ENCODE results near the gene POFUT2.

POFUT2 gene

DNA sequence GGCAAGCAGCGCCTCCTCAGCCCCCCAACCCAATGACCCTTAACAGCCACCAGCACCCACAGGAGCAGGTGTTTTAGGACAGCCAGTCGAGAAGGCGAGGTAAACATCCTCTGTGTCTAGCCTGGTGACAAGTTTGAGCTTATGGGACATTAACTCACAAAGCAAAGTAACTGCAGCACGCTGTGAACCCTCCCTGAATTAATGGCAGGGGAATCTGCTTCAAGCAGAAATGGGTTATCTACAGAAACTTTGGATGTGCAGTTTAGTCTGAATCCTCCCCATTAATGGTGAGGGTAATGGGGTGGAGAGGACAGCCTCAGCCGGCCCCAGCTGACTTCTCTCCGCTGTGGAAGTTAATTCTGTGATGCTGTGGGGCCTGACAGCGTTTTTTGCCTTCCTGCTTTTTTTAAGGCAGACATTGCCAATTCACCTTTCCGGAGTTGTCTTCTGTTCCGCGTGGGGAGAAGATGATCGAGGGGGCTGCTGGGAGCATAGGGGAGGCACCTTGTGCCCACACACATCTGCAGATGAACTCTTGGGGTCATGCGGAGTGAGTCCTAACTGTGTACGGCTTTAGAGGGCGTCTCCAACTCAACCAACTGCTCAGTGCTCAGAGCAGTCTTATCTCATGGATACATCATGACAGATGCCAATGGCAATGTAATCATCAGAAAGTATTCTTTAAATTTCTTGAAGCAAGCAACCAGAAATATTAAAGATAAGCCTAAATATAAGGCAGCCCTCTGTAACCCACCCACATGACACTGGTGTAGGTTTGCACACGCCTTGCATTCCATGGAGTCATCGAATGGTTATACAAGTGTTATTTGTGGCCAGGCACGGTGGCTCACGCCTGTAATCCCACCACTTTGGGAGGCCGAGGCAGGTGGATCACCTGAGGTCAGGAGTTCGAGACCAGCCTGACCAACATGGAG lies 41.0 kb downstream of the POFUT2 start:
- no peak for DNase-seq

DNA sequence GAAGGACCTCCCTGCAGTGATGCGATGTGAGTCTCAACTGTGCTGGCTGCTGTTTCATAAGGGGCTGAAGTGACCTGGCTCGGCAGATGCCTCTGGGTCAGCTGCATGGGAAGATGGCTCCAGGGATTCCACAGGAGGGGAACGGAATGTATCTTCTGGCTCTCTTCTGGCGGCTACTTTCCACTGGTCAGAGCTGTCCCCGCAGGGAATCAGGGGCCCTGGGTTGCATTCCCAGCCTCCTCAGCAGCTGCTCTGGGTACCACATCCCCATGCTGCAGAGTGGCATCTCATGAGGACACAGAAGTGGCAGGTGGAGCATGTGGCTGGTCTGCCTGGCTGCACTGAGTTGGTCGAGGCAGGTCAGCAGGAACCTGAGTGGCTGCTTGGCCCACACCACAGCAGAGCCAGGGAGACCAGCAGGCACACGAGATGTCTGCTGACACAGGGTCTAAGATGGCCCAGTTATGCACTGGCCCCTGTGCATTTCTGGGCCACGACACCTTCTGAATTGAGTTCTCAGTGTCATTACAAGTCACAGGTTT lies 42.8 kb downstream of the POFUT2 start:
- DNase-seq: no peak

DNA sequence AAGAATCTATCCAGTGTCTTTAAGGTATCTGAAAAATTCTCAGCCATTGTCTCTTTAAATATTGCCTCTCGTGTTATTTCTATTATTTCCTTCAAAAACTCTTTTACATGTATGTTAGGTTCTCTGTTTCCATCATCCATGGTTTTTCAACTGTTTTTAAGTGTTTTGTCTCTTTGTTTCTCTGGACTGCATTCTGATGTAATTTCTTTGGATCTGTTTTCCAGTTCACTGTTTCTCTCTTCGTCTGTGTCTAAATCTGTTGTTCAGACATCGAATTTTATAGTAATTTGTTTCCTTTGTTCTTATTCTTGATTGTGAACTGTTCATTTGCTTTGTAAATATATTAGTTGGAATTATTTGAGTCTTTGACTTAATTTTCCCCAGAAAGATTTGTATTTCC lies 44.1 kb downstream of the POFUT2 start:
- DNase-seq: no peak

DNA sequence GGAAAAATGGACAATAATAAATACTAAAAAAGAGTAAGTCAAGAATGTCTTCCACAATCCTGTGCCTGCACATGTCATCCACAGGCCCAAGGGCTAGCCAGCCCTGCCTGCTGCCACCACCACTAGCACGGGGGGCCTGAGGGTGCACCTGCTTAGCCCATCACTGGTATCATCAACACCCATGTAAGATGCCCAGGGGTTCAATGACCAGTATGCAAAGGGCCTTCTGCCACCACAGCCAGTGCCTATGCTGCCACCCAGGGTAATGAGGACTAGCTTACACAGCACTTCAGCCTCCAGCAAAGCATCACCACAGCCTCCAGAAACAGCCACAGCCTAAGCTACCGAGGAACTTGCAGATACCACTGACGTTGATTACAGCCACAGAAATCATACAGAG lies 46.3 kb downstream of the POFUT2 start:
- DNase-seq: no peak

DNA sequence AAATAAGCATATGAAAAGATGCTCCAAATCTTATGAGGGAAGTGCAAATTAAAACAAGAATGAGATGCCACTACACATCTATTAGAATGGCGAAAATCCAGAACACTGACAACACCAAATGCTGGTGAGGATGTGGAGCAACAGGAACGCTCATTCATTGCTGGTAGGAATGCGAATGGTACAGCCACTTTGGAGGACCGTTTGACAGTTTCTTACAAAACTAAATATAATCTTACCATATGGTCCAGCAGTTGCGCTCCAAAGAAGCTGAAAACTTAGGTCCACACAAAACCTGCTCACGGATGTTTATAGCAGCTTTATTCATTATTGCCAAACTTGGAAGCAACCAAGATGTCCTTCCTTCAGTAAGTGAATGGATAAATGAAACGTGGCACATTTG lies 50.3 kb downstream of the POFUT2 start:
- DNase-seq: no peak

DNA sequence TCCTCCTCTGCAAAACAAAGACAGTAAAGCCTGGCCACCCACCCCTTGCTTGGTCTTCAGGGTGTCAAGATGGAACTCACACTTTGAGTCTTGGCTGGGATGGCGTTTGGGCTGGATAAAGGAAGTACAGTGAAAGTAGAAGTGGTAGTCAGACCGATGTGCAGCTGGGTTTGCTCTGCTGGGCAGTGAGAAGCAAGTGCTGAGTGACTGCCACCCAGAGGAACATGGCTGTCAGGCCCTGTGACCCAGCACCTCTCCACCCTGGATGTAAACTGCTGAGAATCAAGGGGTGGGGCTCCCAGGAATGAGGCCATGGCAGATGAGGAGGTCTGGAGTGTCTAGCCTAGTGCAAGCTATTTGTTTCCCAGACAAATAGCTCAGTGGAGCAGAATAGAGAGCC lies 51.2 kb downstream of the POFUT2 start:
- no peak for DNase-seq

DNA sequence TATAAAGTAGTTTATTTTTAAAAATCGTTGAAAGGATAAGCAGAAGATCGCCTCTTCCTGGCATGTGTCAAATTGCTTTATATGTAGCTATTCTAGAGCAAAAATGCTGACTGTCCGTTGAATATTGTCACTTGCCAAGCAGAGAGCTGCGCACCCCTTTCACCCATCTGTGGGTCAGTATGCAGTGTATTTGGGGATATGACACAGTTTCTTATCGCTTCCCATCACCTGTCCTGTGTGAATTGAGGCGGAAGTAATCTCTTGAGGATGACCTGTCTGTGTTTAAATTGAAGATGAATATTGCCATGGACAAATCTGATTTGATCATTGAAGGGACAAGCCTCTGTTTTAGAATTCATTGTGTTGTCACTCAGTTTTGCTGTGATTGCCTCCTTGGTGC lies 52.2 kb downstream of the POFUT2 start:
- no peak for DNase-seq

DNA sequence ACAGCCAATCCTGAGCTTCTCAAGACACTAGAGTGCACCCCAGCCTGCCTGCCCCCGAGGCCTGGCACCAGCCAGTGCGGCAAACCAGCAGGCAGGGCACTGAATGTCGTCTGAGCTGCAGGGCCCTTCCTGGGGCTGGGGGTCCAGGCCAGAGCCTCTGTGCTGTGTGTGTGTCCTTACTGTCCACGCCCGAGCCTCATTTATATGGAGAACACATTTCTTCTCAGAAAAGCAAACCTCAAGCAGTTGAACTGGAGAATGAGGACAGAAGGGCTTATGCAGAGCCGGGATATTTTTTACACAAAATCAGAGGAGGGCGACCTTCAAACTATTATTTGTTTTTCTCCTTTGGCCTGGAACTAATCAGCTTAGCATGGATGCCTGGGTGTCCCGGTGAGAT lies 52.7 kb downstream of the POFUT2 start:
- DNase-seq: no peak

DNA sequence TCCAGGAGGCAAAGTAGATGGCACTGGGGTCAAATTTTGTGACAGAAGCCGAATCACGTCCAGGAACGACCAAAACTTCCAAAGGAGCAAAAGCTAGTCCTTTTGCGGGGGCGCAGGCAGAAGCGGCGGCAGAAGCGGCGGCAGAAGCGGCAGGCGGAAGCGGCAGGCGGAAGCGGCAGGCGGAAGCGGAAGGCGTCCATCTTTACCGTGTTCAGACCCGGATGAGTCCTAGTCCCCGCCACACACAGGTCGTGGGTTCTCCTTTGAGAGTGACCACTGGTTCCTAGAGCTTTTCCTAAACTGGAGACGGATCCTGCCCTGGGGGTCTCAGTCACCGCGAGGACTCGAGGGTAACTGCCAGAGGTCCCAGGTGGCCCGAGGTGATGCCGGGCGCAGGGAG lies 53.6 kb downstream of the POFUT2 start:
- DNase-seq: no peak

DNA sequence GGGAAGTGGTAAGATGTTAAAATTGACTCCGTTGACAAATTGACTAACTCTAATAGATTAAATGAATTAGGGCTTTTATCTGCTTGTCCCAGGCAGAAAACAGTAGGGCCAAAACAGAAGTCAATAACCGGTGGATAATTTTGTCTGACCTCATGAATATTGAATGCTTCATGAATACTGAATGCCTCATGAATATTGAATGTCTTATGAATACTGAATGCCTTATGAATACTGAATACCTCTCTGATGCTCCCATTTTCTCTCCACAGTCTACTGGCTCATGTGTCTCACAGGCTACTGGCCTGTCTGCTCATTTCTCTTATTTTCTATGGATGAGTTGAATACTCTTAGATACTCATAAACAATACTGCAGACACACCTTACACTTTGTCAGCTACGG lies 56.0 kb downstream of the POFUT2 start:
- no peak for DNase-seq

DNA sequence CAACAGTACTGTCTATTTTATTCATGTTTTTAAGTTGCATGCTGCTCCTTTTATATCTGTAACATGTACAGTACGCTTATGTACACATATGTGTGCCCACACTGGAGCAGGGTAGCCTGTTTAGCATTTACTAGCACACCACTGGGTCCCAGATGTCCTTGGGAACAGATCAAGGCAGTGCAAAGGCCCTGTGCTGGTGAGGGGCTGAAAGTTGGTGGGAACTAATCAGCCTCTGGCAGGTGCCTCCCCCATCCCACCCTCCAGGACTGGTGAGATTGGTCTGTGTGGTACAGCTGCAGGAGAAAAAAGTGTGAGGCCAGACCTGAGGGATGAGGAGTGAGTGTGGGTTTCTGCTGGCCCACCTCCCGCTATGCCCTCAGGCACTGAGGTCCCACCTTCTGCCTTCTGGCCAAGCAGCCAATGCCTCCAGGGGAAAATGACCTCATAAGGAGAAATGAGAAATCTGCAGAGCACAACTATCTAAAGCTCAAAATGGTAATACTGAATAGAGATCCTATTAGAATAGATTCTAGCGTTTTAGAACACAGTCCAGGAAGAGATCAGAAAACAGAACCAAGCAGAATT lies 58.9 kb downstream of the POFUT2 start:
- no peak for DNase-seq

DNA sequence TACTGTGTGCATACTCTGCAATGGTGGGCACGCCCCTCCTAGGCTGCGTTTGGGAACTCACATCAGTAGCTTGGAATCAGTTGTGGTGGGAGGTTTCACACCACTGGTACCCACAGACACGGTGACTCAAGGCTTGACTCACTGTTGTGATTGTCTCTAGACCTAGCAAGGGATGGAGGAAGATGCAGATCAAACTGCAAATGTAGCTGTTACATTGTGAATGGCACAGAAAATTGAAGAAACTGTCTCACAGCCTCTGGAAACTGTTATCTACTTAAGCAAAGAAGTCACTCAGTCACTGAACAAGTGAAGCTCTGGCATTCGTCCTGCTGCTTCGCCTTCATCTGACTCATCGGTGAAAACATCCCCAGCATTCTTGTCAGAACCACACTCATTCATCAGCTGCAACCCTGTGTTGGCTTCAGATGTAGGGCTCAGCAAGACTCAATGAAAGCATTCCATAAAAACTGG lies 59.5 kb downstream of the POFUT2 start:
- no peak for DNase-seq

DNA sequence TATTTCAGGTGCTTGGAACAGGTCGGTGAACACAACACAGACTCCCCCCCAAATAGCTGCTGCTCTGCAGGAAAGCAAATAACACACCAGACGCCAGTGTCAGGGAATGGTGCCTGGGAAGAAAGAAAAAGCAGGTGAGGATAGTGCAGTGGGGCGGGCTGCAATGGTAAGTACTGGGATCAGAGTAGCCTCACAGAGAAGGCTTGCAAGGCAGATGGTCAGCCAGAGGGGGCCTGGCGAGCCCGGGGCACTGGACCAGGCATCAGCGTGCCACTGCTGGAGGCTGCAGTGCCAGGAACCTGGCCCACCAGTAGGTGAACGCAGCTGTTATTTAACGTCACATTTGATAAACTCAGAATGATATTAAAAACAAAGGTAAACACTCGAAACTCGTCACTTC lies 60.0 kb downstream of the POFUT2 start:
- DNase-seq: no peak

DNA sequence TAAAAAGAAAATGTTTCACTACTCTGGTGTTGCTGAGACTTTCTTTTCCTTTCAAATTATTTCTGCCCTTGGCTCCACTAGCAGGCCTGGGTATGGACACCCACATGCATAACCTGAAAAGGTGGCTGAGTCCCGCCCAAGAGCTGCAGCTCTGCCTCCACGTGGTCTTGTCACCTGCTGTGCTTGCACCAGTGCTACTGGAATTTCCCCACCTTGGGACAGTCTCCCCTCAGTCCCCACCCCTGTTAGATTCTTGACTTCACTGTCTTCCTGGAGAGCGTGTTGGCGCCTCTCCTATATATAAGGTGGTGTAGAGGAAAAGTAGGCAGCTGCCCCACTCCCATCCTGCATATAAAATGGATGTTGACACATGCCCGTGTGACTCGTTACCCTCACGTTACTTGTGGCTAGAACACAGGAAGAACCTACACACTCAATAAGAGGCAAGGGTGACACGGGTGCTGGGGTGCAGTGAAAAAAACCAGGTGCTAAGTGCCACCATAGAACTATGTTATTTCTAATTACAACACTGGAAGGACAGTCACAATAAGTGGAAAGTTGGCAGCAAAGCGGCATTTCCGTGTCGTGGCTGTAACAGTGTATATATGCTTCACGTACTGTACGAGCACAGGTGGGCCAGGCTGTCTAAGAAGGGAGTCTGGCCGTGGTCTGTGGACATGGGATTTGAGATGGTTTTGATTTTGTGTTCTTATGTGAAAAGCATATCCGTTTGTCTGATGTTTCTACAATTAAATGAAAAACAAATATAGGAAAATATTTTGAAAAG lies 61.0 kb downstream of the POFUT2 start:
- DNase-seq: no peak

DNA sequence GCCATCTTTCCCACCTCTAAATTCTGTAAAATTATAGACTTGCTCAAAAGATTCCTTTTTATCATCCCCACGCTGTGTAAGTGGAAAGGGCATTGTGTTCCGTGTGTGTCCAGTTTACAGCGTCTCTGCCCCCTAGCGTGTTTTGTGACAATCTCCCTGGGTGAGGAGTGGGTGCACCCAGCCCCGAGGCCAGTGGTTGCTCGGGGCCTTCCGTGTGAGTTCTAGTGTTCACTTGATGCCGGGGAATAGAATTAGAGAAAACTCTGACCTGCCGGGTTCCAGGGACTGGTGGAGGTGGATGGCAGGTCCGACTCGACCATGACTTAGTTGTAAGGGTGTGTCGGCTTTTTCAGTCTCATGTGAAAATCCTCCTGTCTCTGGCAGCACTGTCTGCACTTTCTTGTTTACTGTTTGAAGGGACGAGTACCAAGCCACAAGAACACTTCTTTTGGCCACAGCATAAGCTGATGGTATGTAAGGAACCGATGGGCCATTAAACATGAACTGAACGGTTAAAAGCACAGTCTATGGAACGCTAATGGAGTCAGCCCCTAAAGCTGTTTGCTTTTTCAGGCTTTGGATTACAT lies 61.9 kb downstream of the POFUT2 start:
- DNase-seq: no peak

DNA sequence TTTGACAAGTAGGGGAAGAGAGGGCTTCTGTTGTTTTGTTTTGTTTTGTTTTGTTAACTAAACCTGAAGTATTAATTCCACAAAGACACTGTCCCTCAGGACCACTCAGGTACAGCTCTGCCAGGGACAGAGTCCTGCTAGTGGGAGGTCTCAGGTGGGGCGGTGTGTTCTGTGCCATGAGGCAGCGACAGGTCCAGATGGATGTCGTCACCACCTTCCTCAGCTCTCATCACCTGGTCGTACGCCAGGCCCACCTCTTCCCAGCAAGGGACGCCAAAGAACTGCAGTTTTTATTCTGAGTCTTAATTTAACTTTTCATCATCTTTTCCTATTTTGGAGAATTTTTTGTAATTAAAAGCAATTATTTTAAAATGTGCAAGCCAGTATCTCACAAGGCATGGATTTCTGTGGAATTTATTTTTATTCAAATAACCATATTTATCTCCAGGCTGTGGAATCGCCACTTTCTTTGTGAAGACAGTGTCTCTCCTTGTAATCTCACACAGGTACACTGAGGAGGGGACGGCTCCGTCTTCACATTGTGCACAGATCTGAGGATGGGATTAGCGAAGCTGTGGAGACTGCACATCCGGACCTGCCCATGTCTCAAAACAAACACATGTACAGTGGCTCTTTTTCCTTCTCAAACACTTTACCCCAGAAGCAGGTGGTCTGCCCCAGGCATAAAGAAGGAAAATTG lies 62.5 kb downstream of the POFUT2 start:
- DNase-seq: no peak

DNA sequence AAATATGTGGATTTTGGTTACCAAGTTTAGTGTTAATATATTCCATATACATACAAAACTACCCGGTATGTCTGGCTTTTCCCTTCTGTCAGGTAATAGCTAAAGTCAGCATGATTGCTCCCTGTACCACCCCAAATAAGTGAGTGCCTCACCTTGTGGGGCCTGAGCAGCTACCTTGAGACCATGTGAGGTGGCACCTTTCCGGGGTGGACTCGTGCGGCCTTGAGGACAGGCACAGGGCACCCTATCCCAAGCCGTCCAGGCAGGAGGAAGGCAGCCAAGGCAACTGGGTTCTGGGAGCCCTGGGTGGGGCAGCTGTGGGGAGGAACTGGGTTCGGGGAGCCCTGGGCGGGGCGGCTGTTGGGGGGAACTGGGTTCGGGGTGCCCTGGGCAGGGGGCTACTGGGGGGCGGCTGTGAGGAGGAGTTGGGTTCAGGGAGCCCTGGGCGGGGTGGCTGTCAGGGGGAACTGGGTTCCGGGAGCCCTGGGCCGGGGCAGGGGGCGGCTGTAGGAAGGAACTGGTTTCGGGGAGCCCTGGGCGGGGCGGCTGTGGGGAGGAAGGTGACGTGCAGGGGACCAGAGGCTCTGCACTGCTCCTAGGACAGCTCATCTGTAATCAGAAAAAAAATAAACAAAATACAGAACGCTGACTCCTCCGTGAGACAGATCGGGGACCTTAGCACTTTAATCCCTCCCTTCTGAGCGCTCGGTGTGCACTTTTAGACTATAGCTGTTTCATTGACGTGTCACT lies 63.3 kb downstream of the POFUT2 start:
- no peak for DNase-seq

DNA sequence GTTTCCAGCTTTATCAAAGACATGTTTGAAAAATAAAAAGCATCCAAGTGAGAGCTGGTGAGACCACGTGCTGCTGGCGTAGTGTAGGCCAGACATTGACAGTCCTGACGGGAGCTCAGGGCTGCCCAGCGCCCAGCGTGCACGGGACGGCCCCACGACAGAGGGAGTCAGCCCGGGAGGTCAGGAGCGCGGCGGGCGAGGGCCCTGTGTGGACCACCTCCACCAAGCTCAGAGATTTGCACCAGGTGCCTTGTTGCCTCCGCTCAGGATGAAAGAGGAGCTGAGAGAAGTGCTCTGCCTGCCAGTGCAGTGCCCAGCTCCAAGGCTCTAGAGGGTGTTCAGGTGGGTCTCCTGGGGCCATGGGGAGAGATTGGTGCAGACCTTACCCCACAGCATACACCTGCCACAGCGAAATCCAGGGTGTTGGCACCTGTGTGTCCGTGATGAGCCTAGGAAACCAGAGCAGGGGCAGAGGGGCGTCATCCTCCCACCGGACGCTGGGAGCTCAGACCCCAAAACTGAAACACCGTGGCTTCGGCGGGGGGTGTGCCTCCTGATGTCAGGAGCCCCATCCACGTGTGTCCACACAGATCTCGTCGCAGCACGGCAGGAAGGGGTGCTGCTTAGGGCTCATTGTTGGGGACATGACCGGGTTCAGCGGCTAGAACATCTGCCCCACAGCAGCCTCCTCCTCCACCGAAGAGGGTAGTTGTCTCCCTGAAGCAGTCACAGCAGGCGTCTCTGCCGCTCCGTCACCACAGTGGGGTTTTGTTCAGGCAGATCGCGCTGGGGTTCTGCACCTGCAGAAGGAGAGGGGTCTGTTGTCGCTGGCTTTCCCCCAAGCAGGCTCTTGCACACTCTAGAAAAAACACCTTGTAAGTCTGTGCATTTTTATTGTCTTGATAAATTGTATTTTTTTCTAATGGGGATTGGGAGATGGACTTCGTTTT lies 64.2 kb downstream of the POFUT2 start:
- no peak for DNase-seq

DNA sequence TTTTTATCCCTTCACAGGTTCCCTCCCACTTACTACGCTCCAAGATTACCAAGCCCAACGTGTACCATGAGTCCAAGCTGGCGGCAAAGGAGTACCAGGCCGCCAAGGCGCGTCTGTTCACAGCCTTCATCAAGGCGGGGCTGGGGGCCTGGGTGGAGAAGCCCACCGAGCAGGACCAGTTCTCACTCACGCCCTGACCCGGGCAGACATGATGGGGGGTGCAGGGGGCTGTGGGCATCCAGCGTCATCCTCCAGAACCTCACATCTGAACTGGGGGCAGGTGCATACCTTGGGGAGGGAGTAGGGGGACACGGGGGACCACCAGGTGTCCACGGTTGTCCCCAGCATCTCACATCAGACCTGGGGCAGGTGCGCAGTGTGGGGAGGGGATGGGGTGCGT lies 65.7 kb downstream of the POFUT2 start:
- no peak for DNase-seq

Measured in left hindlimb (tissue), 1 donor.